GM12872 (cell line): ENCODE results near the gene TMEM273.
A peak's percentile ranks its signal among the peaks of the same experiment; 100 is the strongest.

Experiments
- TF ChIP-seq, protein P1 (sequence below): IDR thresholded peaks from 3 replicates; pipeline ENCODE4 v1.5.1; 2011; ENCODE audit warnings: low read depth, mild to moderate bottlenecking, low read length, moderate library complexity; ENCODE audit not compliant: insufficient read depth

The TMEM273 gene

DNA sequence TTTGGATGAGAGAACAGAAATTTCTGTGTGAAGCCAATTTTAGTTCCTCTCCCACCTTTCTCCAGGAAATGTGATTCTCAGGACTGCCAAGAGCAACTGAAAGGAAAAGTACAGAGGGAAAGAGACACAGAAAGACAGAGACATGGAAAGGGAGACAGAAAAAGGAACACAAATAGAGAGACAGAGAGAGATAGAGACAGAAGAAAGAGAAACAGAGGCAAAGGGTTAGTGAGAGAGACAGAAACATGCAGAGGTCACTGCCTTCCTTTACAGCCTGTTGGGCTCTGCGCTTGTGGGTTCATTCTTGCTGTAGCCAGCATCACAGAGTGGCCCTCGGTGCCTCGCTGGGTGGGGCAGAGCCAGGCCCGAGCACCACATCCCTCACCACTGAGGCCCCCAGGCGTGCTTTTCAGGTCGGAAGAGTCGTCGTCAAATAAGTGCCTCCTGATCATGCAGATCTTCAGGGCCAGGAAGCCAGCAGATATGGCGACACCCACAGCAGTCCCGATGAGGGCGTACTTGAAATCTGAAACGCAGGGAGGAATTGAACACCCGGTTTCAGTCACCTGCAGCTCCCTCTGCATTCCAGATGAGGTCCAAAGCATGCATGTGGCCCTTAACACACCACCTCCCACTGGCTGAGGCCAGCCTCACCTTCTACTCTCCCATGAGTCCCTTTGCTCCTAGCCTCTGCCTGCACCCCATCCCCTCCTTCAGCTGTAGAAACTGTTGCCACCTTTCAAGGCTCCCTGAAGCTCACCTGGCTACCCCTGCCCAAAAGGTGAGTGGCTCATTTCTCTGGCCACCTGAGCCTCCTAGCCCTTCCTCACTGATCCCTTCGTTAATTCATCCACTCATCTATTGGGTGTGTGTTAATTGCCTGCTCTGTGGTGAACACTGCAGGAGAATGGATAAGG, 21.4 kb downstream of the TMEM273 start:
- TF ChIP-seq, protein P1, sequence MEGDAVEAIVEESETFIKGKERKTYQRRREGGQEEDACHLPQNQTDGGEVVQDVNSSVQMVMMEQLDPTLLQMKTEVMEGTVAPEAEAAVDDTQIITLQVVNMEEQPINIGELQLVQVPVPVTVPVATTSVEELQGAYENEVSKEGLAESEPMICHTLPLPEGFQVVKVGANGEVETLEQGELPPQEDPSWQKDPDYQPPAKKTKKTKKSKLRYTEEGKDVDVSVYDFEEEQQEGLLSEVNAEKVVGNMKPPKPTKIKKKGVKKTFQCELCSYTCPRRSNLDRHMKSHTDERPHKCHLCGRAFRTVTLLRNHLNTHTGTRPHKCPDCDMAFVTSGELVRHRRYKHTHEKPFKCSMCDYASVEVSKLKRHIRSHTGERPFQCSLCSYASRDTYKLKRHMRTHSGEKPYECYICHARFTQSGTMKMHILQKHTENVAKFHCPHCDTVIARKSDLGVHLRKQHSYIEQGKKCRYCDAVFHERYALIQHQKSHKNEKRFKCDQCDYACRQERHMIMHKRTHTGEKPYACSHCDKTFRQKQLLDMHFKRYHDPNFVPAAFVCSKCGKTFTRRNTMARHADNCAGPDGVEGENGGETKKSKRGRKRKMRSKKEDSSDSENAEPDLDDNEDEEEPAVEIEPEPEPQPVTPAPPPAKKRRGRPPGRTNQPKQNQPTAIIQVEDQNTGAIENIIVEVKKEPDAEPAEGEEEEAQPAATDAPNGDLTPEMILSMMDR = no peak

DNA sequence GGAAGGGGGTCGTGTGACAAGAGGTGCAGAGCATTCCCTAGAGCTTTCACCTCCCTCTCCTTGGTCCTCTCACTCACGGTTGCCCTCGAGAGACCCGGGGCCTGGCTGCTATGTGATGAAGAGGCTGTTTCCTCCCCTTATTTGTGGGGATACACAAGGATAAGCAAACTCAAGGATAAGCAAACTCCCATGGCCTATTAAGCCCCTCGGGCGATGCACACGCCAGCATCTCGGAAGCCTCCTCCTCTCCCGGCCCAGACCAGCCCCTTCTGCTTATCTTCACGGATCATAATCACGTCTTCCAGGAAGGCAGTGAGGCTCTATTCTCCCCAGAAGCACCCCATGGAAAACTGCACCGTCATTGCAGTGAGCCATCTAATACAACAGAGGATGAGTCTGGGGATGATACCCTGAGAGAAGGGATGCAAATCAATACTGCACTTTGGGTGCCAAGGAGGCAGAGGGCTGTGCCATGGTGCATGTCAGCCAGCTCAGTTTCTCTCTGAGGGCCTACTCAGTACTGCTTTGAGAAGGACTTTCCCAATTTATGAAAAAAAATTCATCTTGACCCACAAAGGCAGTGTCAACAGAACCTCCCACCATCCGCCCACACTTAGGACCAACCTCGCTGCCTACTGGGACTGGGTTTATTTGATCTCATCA, 22.2 kb downstream of the TMEM273 start:
- TF ChIP-seq, protein P1 = no peak

DNA sequence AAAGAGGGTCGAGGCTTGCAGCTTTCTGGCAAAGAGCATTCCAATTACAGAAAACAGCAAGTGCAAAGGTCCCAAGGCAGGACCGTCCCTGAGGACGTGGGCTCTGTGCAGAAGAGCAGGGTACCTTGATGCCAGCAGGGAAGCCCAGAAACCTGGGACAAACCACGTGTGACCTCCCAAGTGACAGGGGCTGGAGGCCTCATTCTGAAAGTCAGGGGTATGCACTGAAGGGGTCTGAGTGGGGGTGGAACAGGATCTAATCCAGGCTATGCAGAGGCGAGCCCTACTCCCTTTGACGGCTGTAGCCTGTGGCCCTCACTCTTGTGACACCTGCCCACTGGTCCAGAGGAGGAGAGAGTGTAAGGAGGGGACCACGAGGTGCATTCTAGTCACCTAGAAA, 22.9 kb downstream of the TMEM273 start:
- TF ChIP-seq, protein P1 = no peak

DNA sequence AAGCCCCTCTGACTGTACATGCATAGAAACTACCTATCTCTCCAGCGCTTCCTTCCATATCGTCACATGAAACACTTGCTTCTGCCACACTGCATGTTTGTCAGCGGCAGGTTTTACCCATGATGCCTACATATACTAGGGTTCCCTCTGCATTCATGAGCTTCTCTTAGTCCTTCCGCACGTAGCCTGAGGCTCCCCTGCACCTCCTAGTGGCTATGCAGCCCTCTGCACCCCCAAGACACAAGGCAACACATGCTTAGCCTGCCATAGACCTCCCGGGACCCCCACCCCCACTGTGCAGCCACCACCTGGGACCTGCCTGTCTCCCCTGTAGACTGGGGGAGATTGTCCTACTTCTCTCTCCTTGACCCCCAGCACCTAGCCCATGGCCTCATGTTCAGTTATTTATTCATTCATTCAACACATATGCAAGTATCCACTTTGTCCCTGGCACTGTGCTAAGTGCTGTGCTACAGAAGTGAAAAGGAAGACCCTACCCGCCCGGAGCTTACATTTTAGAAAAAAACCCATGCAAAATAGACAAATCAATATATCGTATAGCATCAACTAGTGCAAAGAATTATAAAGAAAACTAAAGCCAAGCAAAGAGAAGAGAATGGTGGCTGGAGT, 23.5 kb downstream of the TMEM273 start:
- TF ChIP-seq, protein P1 = peak; percentile 98

DNA sequence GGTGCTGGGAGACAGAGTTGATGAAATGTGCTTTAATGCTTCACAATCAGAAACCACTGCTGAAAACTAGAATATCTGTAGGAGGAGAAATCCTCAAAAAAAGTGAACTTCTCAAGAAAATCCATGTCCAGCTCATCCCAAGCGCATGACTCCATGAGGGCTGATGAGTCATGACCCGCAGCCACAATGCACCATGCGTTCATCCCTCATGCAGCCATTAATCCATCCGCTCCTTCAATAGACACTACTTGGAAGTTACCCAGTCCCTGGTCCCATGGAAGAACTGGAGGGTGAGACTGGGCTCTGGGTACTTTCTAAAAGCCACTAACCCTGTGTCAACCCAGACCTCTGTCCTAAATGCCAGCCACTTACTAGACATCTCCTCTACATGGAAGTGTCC, 24.4 kb downstream of the TMEM273 start:
- TF ChIP-seq, protein P1 = no peak

DNA sequence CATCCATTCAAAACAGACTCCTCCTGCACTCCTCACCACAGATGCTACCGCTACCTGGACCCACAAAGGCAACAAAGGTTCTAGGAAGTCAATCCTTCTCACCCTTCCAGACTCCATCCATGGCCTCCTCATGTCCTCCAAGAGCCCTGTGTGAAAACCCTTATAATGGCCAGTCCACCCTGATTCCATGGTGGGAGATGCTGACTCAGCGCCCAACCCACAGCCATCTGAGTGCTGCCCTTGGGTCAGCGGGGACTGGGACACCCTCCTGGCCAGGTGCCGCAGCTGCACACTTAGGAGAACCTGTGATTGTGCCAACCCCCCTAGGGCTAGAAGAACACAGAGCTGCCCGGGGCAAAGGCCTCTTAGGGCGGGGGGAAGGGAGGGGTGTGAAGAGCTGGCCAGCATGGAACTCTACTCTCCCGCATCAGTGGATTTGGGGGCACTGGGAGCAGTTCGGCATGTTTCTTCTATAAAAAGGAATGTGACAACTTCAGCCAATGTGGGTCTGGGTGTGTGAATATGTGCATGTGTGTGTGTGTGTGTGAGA, 25.4 kb downstream of the TMEM273 start:
- TF ChIP-seq, protein P1 = no peak

DNA sequence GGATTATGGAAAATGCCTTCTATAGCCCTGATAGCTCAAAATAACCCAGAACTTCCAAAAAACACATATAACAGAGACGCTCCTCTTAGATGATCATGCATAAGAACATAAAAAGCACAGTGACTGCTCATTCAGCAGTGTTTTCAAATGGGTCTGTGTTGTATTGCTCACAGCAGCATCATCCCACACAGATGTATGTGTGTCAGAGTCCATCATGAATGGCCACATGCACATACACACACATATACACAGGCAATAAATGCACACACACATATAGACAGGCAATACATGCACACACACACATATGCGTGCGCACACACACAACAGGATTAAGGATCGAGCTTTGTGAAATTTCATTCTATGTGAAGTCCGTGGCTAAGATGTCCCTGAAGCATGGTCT, 26.1 kb downstream of the TMEM273 start:
- TF ChIP-seq, protein P1 = no peak
